GM23338 (cell line): ENCODE results near the gene MYOM1.

Source experiments
- CREB1 ChIP-seq: fragments of 250-450 bp; sonication (Bioruptor Pico); IDR thresholded peaks from 2 replicates; pipeline ENCODE4 v1.5.0; 2020; ENCODE audit warnings: low read depth, mild to moderate bottlenecking, moderate library complexity
- EZH2 ChIP-seq: fragments of 200-600 bp; sonication (generic); IDR thresholded peaks from one replicate; pipeline ENCODE4 v1.8.0; 2017; ENCODE audit warnings: antibody characterized with exemption, mild to moderate bottlenecking, low read depth; ENCODE audit not compliant: unreplicated experiment
- TF ChIP-seq, protein P1 (sequence below), 2 experiments: fragments of 200-600 bp in 1 of 2; sonication (generic) in 1 of 2; conservative IDR thresholded peaks; 2 replicates each; pipeline versions ENCODE4 v1.5.1 to v1.6.1; 2016 to 2017; ENCODE audit warnings: antibody characterized with exemption in 2 of 2, low read depth in 2 of 2, mild to moderate bottlenecking in 2 of 2, moderate library complexity in 1 of 2

DNA sequence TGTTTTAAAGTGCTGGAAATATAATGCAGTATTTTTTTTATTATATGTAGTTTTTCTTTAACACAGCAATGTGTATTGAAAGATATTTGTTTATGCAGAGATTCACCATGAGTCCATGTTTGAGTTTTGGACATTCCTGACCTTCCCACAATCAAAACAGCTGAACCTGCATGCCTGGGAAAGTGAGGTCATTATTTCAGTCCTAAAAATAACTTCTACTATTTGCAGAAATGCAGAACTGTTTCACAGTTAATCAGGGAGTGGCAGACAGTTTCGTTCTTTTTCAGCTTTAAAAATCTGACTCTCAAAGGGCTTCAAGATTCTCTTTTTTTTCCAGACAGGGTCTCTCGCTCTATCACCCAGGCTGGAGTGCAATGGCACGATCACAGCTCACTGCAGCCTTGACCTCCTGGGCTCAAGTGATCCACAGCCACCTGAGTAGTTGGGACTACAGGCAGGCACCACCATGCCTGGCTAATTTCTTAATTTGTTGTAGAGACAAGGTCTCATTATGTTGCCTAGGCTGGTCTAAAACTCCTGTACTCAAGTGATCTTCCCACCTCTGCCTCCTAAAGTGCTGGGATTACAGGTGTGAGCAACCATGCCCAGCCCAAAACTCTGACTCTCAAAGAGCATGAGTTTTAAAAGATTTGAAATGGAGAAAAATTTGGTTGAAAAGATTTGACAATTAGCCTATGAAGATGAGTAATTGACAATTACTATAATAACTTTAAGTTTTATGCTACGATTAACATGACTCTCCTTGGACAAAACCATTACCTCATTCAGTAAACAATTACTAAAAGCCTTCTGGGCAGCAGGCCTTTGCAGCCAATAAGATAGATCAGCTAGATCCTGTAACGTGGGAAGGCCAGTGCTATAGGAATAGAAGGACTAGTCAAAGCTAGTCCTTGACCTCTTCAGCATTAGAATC is 37.2 kb upstream of the MYOM1 start:
- TF ChIP-seq, protein P1, sequence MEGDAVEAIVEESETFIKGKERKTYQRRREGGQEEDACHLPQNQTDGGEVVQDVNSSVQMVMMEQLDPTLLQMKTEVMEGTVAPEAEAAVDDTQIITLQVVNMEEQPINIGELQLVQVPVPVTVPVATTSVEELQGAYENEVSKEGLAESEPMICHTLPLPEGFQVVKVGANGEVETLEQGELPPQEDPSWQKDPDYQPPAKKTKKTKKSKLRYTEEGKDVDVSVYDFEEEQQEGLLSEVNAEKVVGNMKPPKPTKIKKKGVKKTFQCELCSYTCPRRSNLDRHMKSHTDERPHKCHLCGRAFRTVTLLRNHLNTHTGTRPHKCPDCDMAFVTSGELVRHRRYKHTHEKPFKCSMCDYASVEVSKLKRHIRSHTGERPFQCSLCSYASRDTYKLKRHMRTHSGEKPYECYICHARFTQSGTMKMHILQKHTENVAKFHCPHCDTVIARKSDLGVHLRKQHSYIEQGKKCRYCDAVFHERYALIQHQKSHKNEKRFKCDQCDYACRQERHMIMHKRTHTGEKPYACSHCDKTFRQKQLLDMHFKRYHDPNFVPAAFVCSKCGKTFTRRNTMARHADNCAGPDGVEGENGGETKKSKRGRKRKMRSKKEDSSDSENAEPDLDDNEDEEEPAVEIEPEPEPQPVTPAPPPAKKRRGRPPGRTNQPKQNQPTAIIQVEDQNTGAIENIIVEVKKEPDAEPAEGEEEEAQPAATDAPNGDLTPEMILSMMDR (conservative IDR thresholded peaks at IDR 0.05; ENCODE audit: low read depth in 2 of 2), result no peak
- TF ChIP-seq EZH2 (no peak), CREB1 (no peak)
